ENCODE measurements around the gene INTS11. TPM values are rescaled to one million over a fixed set of nuclear protein-coding genes. Genes with fewer than 3 reads are reported as not detected.

Gene INTS11
- total RNA-seq, 2 donors from 2014 or later, result 97.3 to 178 TPM

DNA sequence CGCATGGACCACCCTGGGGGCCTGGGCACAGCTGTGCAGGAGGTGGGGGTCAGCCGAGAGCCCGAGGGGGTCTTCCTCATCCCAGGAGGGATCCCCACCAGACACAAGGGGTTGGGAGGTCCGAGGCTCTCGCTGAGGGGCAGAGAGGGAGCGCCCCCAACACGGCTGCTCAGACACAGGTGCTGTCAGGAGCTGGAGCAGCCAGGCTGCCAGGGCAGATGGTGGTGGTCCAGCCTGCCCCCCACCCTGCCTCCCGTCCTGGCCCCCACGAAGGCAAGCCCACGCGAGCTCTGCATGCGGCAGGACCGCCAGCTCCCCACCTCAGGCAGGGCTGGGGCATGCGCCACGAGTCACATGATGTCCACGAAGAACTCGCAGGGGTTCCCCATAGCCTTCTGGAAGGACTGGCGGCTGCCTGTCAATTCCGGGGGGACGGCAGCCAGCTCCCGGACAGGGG is 11.4 kb upstream of the INTS11 start:
- DNase-seq (ENCODE audit: low spot score), result no peak
- intact Hi-C loops (cut with DNase I), result no loop called here
- WGBS, result 82% methylated on average over 21 of the region's 21 CpGs
- H3K27ac ChIP-seq, result no peak overlapping the region
- peaks cover 4% of the 10 kb centered on the region for H3K4me1 ChIP-seq (replicated peaks)
- TF ChIP-seq POLR2A (IDR thresholded peaks at IDR 0.05) (no peak), POLR2AphosphoS5 (IDR thresholded peaks at IDR 0.05) (no peak)
- TF ChIP-seq, protein P1, sequence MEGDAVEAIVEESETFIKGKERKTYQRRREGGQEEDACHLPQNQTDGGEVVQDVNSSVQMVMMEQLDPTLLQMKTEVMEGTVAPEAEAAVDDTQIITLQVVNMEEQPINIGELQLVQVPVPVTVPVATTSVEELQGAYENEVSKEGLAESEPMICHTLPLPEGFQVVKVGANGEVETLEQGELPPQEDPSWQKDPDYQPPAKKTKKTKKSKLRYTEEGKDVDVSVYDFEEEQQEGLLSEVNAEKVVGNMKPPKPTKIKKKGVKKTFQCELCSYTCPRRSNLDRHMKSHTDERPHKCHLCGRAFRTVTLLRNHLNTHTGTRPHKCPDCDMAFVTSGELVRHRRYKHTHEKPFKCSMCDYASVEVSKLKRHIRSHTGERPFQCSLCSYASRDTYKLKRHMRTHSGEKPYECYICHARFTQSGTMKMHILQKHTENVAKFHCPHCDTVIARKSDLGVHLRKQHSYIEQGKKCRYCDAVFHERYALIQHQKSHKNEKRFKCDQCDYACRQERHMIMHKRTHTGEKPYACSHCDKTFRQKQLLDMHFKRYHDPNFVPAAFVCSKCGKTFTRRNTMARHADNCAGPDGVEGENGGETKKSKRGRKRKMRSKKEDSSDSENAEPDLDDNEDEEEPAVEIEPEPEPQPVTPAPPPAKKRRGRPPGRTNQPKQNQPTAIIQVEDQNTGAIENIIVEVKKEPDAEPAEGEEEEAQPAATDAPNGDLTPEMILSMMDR (IDR thresholded peaks at IDR 0.05), result no peak
- no peaks in the 10 kb centered on the region for H3K27me3 ChIP-seq (replicated peaks; ENCODE audit: insufficient read depth)
- H3K4me3 ChIP-seq, result no peak overlapping the region
- no peaks in the 10 kb centered on the region for H3K9me3 ChIP-seq
- H3K36me3 ChIP-seq, result peaks cover 2 to 6% of the 10 kb centered on the region in 2 donors

DNA sequence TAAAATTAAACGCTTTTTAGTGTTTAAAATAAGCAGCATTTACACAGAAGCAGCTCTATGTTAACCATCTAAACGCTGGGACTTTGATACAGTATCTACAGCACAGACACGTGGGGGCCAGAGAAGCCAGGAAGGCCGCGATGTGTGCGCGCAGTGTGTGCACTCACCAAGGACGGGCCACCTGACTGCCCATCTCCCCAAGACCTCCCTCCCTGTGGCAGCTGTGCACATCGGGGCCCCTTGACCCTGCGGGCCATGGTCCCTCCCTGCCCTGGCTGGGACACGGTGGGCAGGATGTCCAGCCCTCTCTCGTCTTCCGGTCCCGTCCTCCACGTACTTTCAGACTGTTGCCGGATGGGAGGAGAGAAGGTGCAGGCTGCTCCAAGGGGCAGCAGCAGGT is 10.8 kb upstream of the INTS11 start:
- TF ChIP-seq POLR2AphosphoS5 (IDR thresholded peaks at IDR 0.05) (no peak), POLR2A (IDR thresholded peaks at IDR 0.05) (no peak)
- TF ChIP-seq, protein P1 (IDR thresholded peaks at IDR 0.05), result no peak
- H3K36me3 ChIP-seq, result peaks cover 2 to 6% of the 10 kb centered on the region in 2 donors
- intact Hi-C loops (cut with DNase I), result no loop called here

DNA sequence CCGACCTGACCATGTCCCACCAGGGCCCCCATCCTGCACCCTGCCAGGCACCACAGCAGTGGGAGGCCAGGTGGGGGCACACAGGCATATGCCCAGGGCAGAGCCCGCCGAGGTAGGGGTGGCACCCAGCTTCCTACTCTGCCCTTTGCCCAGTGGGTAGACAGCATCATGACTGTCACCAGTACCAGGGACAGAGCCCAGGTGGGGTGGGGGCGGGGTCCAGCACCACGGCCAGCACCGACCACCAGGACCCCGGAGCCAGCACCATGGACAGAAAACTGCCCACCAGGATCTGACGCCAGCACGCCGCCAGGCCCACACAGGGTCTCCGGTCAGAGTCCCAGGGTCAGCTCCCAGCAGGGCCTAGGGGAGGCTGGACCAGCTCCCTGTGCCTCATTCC is 10.4 kb upstream of the INTS11 start:
- Histone ChIP-seq H3K4me3 (no peak overlapping the region), H3K9me3 (no peaks in the 10 kb centered on the region), H3K36me3 (peaks cover 2 to 6% of the 10 kb centered on the region in 2 donors), H3K27ac (no peak overlapping the region), H3K4me1 (replicated peaks) (peaks cover 4% of the 10 kb centered on the region), H3K27me3 (replicated peaks; ENCODE audit: insufficient read depth) (no peaks in the 10 kb centered on the region)
- whole genome bisulfite sequencing, result 68% methylated on average over 4 of the region's 11 CpGs
- TF ChIP-seq, protein P1 (IDR thresholded peaks at IDR 0.05), result no peak
- TF ChIP-seq POLR2A (IDR thresholded peaks at IDR 0.05) (no peak), POLR2AphosphoS5 (IDR thresholded peaks at IDR 0.05) (no peak)
- intact Hi-C loops (cut with DNase I), result no loop called here
- no peak for DNase-seq (ENCODE audit: low spot score)

More for the DNA sequence above, 10.8 kb upstream of the INTS11 start:
- H3K4me1 ChIP-seq (replicated peaks), result peaks cover 4% of the 10 kb centered on the region
- WGBS, result 70% methylated on average over 16 of the region's 16 CpGs
- H3K9me3 ChIP-seq, result no peaks in the 10 kb centered on the region
- no peak overlapping the region for H3K4me3 ChIP-seq
- no peaks in the 10 kb centered on the region for H3K27me3 ChIP-seq (replicated peaks; ENCODE audit: insufficient read depth)
- DNase-seq (ENCODE audit: low spot score), result no peak
- H3K27ac ChIP-seq, result no peak overlapping the region

DNA sequence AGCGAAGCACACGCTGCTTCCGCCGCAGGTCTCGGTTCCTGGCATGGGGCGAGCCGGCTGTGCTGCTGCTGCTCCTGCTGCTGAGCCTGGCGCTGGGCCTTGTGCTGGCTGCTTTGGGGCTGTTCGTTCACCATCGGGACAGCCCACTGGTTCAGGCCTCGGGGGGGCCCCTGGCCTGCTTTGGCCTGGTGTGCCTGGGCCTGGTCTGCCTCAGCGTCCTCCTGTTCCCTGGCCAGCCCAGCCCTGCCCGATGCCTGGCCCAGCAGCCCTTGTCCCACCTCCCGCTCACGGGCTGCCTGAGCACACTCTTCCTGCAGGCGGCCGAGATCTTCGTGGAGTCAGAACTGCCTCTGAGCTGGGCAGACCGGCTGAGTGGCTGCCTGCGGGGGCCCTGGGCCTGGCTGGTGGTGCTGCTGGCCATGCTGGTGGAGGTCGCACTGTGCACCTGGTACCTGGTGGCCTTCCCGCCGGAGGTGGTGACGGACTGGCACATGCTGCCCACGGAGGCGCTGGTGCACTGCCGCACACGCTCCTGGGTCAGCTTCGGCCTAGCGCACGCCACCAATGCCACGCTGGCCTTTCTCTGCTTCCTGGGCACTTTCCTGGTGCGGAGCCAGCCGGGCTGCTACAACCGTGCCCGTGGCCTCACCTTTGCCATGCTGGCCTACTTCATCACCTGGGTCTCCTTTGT is 9.2 kb upstream of the INTS11 start:
- WGBS, result 63% methylated on average over 21 of the region's 36 CpGs
- Histone ChIP-seq H3K9me3 (no peaks in the 10 kb centered on the region), H3K27me3 (replicated peaks; ENCODE audit: insufficient read depth) (no peaks in the 10 kb centered on the region), H3K27ac (no peak overlapping the region), H3K4me3 (no peak overlapping the region), H3K4me1 (replicated peaks) (peaks cover 4% of the 10 kb centered on the region), H3K36me3 (peaks cover 2 to 6% of the 10 kb centered on the region in 2 donors)
- DNase-seq (ENCODE audit: low spot score), result no peak
- intact Hi-C loops (cut with DNase I), result no loop called here
- TF ChIP-seq POLR2AphosphoS5 (IDR thresholded peaks at IDR 0.05) (no peak), POLR2A (IDR thresholded peaks at IDR 0.05) (no peak)
- TF ChIP-seq, protein P1 (IDR thresholded peaks at IDR 0.05), result no peak

Data from prostate gland (tissue), 2 donors.